GM13977 (cell line): ENCODE data around the gene PORCN.

Experiments used
- DNase-seq: peaks from one replicate; pipeline ENCODE4 v3.0.0; 2012; ENCODE audit warnings: low spot score
- CTCF ChIP-seq: IDR thresholded peaks from 2 replicates; pipeline ENCODE4 v1.5.1; 2012; ENCODE audit warnings: mild to moderate bottlenecking, control low read depth; ENCODE audit not compliant: insufficient read depth; ENCODE audit errors: extremely low read depth, missing control alignments
- in situ Hi-C: fragments of 300-500 bp; cut with MboI; formaldehyde crosslinking; loops from one replicate; pipeline ENCODE4 v1.12.0; 2022; ENCODE audit warnings: low sequenced_read_pairs, low pct_unique_long_range_greater_than_20kb, mixed read lengths, inconsistent platforms; ENCODE audit not compliant: unreplicated experiment

Gene PORCN

DNA sequence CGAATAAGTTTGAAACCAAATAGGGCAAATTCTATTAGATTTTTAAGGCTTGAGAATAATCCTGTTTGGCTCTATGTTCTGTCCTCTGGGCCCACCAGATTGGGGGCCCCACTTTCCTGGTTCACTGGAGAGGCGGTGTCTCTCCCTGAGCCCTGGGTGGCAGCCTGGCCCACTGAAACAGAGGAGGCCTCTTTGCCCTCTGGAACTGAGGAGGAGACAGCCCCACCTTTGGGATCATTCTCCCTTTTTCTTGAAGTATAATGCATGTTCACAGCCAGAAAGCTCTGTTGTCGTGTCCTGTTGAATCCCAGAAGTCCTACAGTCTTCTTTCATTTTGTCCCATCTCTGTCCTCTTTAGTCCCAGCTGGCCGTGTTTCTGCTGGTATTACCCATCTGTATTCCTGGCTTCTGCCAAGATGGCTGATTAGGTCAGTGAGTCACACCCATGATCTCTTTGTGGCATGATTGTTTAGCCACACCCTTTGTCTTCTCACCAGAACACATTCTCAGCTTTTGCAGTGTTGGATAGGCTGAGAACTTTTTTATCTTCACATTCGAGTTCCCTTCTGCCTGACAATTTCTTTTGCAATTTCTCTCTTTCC, 22.7 kb downstream of the PORCN start:
- in situ Hi-C loops = no loop called here
- DNase-seq = no peak
- no peak for TF ChIP-seq CTCF

GRCh38 chrX:48532161-48532560, 23.4 kb downstream of the PORCN start:
- no peak for DNase-seq
- in situ Hi-C loops = no loop called here
- no peak for TF ChIP-seq CTCF

DNA sequence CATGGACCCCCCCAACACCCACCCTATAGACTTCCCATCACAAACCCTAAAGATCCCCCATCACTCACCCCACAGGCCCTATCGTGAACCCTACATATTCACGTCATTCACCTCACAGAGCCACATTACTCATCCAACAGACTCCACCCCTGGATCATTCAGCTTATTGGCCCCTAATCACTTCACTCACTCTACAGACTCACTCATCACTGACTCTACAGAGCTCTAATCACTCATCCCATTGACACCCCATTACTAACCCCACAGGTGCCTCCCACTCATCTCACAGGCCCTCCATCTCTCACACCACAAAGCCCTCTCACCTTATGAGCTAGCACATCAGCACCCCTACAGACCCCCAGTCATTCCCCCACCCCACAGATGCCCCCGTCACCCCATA, 24.4 kb downstream of the PORCN start:
- TF ChIP-seq CTCF = no peak
- in situ Hi-C loops = no loop called here
- no peak for DNase-seq

DNA sequence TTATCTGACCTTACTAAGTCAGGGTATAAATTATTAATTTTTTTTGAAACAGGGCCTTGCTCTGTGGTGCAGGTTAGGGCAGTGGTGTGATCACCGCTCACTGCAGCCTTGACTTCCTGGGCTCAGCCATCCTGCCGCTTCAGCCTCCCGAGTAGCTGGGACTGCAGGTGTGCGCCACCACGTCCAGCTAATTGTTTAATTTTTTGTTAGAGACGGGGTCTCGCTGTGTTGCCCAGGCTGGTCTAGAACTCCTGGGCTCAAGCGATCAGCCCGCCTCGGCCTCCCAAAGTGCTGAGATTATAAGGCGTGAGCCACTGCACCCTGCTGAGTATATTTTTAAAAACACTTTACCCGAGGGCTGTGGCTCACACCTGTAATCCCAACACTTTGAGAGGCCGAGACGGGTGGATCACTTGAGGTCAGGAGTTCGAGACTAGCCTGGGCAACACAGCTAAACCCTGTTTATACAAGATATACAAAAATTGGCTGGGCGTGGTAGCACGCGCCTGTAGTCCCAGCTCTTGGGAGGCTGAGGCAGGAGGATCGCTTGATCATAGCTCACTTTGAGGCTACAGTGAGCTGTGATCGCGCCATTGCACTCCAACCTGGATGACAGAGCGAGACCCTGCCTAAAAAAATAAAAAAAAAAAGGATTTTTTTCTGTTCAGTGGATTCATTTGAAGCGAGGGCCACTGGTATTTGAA, 30.0 kb downstream of the PORCN start:
- in situ Hi-C loops = no loop called here

GRCh38 chrX:48539345-48540027, 30.7 kb downstream of the PORCN start, which contains the start of gene TBC1D25:
Gene TBC1D25, plus strand, starts transcription at chrX:48539714. Its CDS starts 84 bp downstream, at chrX:48539798.
- in situ Hi-C loops = no loop called here
- TF ChIP-seq CTCF = peak; percentile 46
- DNase-seq = peak; percentile 88

More for the DNA sequence above, 30.0 kb downstream of the PORCN start:
- TF ChIP-seq CTCF = no peak
- DNase-seq = no peak

GRCh38 chrX:48540028-48540375, 31.2 kb downstream of the PORCN start:
- in situ Hi-C loops = no loop called here
- TF ChIP-seq CTCF = no peak
- DNase-seq = peak; percentile 61
